ENCODE results near the gene ATP5ME. TPM values are rescaled to one million over a fixed set of nuclear protein-coding genes. Genes with fewer than 3 reads are reported as not detected.
A peak's percentile ranks its signal among the peaks of the same experiment; 100 is the strongest.

ATP5ME gene, protein sequence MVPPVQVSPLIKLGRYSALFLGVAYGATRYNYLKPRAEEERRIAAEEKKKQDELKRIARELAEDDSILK
- 100 to 1,000 TPM in 2 of 4 donors, 10 to 100 TPM in 2; 74.5 to 126 (median 103) TPM for total RNA-seq

DNA sequence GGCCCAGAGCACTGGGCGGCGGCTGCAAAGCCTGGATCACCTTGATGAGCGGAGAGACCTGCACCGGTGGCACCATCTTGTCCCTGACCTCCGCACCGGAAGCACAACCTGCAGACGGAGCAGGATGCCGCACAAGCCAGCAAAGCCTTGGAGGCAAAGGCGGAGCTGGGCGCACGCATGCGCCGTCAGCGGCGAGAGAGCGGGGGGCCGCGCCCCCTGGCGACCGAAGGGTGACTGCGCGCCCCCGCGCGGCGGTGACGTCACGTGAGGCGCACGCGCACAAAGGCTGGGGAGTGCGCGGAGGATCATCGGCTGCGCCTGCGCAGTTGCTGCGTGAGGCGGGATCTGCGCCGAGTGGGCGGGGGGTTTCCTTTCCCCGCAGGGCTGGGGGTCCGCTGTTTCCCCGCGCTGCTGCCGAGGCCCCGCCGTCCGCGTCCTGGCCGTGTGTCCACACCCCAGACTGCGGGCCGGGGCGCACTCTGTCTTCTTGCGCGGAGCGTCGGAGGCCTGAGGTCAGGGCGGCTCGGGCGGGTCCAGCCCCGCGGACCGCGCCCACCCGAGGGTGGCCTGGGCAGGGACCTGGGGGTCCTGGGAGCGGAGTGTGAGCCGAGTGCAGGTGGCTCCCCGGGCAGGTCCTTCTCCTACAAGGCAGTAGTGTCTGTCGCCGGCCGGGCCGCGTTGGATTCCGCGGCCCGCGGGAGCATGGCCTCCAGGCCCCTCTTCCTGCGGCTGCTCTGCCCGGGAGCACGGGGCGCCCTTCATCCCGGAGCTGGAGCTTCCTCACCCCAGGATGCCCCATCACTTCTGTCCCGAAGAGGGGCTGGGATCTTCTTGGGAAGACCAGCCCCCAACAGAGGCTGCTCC is at the start of gene ATP5ME, which contains the start of gene MYL5:
Gene ATP5ME, minus strand, starts transcription at position 105 of the 864 bp plus-strand sequence. Its CDS starts 29 bp downstream, at position 76.
Gene MYL5, plus strand, starts transcription at position 371 of the 864 bp plus-strand sequence. CDS start 3,485 bp downstream, outside the sequence.
- peak within 1 kb of the TSS; percentile 75 to 100 (median 83) for H3K4me3 ChIP-seq
- no peaks in the 10 kb centered on the region for H3K9me3 ChIP-seq
- peaks cover 7 to 26% (median 19%) of the 10 kb centered on the region in 3 donors for H3K36me3 ChIP-seq
- peak in 3 of 4 donors; percentile 63 to 95 (median 79) for TF ChIP-seq POLR2A (IDR thresholded peaks at IDR 0.05)
- TF ChIP-seq, protein P1, sequence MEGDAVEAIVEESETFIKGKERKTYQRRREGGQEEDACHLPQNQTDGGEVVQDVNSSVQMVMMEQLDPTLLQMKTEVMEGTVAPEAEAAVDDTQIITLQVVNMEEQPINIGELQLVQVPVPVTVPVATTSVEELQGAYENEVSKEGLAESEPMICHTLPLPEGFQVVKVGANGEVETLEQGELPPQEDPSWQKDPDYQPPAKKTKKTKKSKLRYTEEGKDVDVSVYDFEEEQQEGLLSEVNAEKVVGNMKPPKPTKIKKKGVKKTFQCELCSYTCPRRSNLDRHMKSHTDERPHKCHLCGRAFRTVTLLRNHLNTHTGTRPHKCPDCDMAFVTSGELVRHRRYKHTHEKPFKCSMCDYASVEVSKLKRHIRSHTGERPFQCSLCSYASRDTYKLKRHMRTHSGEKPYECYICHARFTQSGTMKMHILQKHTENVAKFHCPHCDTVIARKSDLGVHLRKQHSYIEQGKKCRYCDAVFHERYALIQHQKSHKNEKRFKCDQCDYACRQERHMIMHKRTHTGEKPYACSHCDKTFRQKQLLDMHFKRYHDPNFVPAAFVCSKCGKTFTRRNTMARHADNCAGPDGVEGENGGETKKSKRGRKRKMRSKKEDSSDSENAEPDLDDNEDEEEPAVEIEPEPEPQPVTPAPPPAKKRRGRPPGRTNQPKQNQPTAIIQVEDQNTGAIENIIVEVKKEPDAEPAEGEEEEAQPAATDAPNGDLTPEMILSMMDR (IDR thresholded peaks at IDR 0.05), result peak; percentile 75 to 100 (median 96)
- intact Hi-C loops (cut with DNase I), result no loop called here
- 0% methylated on average over 8 to 13 of the region's 84 CpGs for WGBS, 2 donors
- H3K4me1 ChIP-seq, result peaks cover 23 to 66% (median 24%) of the 10 kb centered on the region in 3 donors
- DNase-seq, result peak; percentile 89
- peak within 1 kb of the TSS; percentile 95 to 99 (median 96) for H3K27ac ChIP-seq
- H3K27me3 ChIP-seq, result no peaks in the 10 kb centered on the region

DNA sequence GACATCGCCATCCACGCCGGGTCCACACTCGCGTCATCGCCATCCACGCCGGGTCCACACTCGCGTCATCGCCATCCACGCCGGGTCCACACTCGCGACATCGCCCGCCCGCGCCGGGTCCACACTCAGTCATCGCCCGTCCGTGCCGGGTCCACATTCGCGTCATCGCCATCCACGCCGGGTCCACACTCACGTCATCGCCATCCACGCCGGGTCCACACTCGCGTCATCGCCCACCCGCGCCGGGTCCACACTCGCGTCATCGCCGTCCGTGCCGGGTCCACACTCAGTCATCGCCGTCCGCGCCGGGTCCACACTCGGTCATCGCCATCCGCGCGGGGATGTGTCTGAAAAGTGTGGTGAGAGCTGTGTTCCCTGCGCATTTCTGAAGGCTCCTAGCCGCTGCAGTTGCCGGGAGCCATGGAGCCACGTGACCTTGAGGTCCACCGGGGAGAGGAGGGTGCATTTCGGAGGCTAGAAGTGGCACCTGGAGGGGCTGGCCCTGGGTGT is 48.8 kb upstream of the ATP5ME start:
- no peak for DNase-seq
- 89 to 98% methylated on average over 39 to 58 of the region's 61 CpGs for WGBS, 2 donors
- no peak overlapping the region for H3K27ac ChIP-seq

DNA sequence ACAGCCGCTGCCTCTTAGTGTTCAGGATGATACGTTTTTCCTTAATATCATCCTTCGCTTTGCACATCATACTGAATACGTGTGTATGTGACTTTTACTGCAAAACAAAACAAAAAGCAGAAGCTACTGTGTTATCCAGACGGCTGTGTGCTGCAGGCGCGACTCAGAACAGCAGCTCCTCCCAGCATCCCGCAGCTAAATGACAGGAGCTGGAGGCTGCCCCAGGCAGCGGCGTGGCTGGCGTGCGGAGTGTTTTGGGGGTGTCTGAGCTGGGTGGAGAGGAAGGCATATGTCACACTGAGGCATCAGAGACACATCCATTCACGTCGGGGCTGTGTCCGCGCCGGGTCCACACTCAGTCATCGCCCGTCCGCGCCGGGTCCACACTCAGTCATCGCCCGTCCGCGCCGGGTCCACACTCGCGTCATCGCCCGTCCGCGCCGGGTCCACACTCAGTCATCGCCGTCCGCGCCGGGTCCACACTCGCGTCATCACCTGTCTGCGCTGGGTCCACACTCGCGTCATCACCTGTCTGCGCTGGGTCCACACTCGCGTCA is 48.2 kb upstream of the ATP5ME start:
- no peak overlapping the region for H3K27ac ChIP-seq
- WGBS, 2 donors, result 96% methylated on average over 33 to 36 of the region's 47 CpGs
- no peaks in the 10 kb centered on the region for H3K27me3 ChIP-seq
- no peaks in the 10 kb centered on the region for H3K9me3 ChIP-seq
- no peak overlapping the region for H3K4me3 ChIP-seq
- H3K4me1 ChIP-seq, result peaks cover 14 to 49% (median 15%) of the 10 kb centered on the region in 3 donors
- H3K36me3 ChIP-seq, result peaks cover 0 to 37% (median 0%) of the 10 kb centered on the region in 3 donors
- no peak for DNase-seq
- intact Hi-C loops (cut with DNase I), result no loop called here
- no peak for TF ChIP-seq POLR2A (IDR thresholded peaks at IDR 0.05)
- TF ChIP-seq, protein P1 (IDR thresholded peaks at IDR 0.05), result no peak

More for the DNA sequence above, 48.8 kb upstream of the ATP5ME start:
- peaks cover 14 to 54% (median 15%) of the 10 kb centered on the region in 3 donors for H3K4me1 ChIP-seq
- no peak overlapping the region for H3K4me3 ChIP-seq
- H3K9me3 ChIP-seq, result no peaks in the 10 kb centered on the region
- TF ChIP-seq, protein P1 (IDR thresholded peaks at IDR 0.05), result no peak
- TF ChIP-seq POLR2A (IDR thresholded peaks at IDR 0.05), result no peak
- H3K36me3 ChIP-seq, result peaks cover 0 to 38% (median 0%) of the 10 kb centered on the region in 3 donors
- intact Hi-C loops (cut with DNase I), result no loop called here
- no peaks in the 10 kb centered on the region for H3K27me3 ChIP-seq

DNA sequence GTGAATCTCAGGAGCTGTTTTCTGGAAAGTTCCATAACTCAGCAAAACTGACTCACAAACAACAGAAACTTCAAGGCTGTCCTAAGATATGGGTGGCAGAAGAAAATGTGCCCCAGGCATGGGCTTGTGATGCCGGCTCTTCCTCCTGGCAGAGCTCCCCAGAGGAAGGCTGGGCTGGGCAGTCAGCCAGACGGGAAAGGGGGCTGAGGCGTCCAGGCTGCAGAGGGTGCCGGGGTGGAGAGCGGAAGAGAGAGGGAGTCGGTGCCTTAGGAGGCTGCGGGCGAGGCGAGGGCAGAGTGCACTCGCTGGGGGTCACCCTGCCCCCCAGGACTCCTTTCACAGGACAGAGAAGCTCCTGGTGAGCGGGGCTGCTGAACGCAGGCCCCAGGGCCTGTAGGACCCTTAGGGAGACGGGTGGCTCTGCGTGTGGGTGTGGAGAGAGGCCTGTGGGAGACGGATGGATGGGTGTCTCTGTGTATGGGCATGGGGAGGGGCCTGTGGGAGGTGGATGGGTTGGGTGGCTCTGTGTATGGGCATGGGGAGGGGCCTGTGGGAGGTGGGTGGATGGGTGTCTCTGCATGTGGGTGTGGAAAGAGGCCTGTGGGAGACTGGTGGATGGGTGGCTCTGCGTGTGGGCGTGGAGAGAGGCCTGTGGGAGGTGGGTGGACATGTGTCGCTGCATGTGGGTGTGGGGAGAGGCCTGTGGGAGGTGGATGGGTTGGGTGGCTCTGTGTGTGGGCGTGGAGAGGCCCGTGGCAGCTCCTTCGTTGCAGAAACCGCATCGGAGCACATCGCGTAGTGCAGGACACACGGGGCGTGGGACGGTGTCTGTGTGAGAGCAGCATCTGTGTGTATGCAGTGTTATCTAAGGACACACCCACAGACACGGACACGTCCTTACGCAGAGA is 47.4 kb upstream of the ATP5ME start:
- Histone ChIP-seq H3K27me3 (no peaks in the 10 kb centered on the region), H3K36me3 (peaks cover 0 to 37% (median 0%) of the 10 kb centered on the region in 3 donors), H3K4me1 (peaks cover 14 to 42% (median 15%) of the 10 kb centered on the region in 3 donors), H3K4me3 (no peak overlapping the region), H3K27ac (peak overlapping the region; percentile 58 to 79 (median 75)), H3K9me3 (no peaks in the 10 kb centered on the region)
- intact Hi-C loops (cut with DNase I), result no loop called here
- no peak for DNase-seq
- TF ChIP-seq POLR2A (IDR thresholded peaks at IDR 0.05), result no peak
- TF ChIP-seq, protein P1 (IDR thresholded peaks at IDR 0.05), result no peak
- WGBS, 2 donors, result 53 to 72% methylated on average over 19 to 30 of the region's 31 CpGs

Data from esophagus squamous epithelium (tissue), 5 donors.